HG03159 (cell line): ENCODE measurements around the gene RAB40B.
"Not testable (repeated sequence)": the region's sequence is repeated elsewhere in the genome, so short reads cannot be mapped to it uniquely, and the experiment has no call there.

Experiments used
- ATAC-seq: cut with Tn5 transposase; IDR thresholded peaks from one replicate; pipeline ENCODE4 v1.9.1; 2021; ENCODE audit warnings: mild to moderate bottlenecking, moderate library complexity; ENCODE audit not compliant: unreplicated experiment

RAB40B gene

DNA sequence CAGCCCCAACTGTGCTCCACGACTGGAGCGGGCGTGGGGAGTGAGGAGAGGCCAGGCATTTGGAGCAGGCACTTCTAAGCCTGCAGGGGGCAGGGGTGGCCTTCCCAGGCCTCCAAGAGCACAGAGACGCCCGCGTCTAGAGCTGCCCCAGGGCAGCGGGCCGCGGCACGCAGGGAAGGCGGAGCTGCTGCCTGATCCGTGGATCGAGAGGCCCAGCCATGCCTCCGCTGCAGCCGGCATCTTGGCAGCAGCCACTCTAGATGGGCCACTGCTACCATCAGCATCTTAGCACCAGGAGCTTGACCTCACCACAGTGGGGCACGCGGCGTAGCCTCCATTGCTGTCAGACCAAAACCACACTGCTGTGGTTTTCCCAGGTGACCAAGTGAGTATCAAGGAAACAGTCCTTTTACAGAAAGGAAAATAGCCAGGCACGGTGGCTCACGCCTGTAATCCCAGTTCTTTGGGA is 29.8 kb downstream of the RAB40B start:
- no peak for ATAC-seq

DNA sequence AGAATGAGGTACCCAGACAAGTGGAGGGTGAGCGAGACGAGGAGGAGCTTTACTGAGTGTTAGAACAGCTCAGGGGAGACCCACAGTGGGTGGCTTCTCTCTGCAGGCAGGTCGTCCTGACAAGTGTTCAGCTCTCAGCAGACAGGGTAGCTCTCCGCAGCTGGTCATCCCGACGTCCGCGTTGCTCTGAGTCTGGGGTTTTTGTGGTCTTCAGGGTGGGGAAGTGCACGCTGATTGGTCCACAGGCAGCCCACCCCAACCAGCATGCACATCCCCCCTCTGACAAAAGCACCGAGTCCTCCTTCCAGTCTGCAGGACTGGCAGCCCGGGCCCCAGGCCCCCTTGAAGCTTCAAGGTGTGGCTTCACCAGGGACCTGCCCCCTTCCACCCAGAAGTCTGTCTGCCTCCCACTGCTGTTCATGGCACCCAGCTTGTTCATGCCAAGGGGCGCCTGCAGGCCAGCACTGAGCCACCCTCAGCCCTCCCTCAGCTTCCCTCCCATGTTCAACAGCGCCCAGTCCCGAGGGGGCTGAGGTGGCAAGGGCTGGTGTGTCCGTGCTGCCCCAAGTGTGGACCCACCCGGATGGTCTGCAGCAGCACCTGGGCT is 30.4 kb downstream of the RAB40B start:
- ATAC-seq: no peak

DNA sequence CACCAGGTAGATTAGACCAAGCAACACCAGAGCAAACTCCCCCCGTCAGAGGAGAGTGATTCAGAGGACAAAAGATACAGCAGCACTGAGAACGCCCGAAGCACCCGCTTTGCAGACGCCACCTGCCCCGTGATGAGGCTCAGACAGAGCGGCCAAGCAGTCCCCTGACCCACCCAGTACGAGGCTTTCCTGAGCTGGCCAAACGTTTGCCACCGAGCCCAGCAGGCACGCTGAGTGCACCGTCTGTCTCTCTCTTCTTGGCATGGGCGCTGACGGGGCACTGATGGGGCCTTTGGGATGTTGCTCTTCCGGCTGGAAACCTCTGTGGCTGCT is 30.9 kb downstream of the RAB40B start:
- ATAC-seq: no peak

DNA sequence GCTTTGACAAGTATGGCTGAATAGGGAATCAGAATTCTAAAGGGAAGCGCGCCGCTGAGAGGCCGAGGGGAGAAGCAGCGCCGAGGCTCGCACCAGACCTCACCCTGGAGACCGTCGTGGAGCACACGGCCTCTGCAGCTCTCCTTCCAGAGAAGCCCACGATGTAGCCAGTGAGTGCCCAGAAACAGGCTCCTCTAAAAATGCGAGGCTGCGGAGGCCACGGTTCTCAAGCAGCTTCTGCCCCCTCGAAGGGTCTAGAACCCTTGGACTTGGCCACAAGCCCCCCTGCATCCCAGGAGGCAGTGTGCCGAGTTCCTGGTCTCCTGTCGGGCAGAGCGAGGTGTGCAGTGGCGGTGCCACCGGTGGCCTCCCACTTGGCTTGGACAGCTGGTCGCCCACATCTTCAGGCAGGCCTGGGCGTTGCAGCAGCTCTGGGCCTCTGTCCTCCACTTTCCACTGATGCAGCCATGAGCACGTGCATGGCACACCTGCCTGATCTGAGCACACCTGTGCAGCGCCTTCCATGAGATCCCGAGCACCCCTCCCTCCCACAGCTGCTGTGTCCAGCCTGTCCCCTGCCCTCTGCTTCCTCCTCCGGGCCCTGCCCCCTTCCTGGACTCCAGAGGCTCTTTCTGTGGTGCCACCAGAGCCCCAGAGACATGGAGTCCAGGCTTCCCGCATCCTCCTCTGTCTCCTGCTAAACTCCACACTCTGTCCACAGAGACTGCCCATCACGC is 31.4 kb downstream of the RAB40B start:
- ATAC-seq: no peak

DNA sequence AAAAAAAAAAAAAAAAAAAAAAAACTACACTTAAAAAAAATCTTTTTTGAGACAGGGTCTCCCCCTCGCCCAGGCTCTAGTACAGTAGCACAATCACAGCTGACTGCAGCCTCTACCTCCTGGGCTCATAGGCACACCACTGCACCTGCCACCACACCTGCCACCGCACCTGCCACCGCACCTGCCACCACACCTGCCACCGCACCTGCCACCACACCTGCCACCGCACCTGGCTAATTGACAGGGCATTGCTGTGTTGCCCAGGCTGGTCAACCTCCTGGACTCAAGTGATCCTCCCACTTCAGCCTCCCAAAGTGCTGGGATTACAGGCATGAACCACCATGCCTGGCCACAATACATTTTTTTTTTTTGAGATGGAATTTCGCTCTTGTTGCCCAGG is 32.6 kb downstream of the RAB40B start:
- no peak for ATAC-seq

DNA sequence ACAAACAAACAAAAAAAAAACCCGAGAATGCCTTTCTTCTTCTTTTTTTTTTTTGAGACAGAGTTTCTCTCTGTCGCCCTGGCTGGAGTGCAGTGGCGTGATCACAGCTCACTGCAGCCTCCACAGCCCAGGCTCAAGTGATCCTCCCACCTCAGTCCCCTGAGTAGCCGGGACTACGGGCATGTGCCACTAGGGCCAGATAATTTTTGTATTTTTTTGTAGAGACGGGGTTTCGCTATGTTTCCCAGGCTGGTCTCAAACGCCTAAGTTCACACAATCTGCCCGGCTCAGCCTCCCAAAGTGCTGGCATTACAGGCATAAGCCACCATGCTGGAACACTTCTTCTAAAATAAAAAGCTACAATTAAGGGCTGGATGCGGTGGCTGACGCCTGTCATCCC is 33.3 kb downstream of the RAB40B start:
- no peak for ATAC-seq

DNA sequence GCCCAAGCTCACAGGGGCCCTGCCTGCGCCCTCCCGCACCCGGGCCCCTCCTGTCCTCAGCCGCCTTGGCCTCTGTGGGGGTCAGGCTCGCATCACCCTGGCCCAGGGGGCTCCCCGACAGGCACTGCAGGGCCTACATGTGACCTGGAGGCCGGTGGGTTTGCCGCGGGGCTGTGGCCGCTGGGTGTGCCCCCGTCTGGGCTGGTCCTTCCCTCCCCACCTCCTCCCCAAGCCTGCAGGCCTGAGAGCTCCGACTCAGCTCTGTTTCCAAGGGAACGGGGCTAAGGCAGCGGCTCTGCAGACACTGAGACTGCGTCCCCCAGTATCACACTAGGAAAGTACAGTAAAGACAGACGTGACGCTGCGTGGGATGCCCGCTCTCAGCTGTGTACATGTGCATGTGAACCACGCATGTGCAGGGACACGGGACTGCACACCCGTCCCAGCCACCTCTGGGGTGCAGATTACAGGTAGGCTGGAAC is 33.8 kb downstream of the RAB40B start:
- ATAC-seq: no peak

DNA sequence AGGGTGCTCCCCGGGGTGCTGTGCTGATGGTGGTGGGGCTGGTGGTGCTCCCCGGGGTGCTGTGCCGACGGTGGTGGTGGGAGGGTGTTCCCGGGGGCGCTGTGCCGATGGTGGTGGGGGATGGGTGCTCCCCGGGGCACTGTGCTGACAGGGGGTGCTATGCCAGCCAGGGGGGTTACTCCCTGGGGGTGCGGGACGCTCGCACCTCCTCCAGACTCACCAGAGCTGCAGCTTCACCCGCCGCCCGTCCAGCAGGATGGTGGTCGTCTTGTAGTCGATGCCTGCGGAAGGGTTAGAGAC is 34.3 kb downstream of the RAB40B start:
- ATAC-seq: no peak

DNA sequence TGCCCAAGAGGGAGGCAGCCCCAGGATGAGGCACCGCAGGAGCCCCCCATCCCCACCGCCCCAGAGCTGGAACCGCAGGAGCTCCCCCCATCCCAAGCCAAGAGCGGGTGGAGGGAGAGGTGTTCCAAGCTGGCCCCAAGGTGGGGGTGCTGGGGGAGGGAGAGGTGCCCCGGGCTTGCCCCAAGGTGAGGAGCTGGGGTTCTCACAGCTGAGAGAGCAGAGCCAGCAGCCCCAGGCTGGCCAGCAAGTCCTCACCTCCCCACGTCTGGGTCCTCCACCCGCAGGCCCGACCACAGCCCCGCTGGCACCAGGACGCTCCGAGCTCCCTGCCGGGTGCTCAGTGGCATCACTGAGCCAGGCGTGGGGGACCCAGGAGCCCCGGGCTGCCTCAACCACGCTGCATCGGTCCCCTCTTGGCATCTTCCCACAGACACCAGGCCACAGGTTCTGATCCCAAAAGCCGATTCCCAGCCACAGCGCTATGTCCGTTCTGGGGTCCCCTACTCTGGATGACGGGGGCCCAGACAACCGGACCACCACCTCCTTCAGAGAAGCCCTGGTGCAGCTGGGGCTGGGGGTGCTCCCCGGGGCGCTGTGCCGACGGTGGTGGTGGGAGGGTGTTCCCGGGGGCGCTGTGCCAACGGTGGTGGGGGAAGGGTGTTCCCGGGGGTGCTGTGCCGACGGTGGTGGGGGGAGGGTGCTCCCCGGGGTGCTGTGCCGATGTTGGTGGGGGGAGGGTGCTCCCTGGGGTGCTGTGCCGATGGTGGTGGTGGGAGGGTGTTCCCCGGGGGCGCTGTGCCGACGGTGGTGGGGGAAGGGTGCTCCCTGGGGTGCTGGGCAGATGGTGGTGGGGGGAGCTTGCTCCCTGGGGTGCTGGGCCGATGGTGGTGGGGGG is 34.9 kb downstream of the RAB40B start:
- no peak for ATAC-seq

DNA sequence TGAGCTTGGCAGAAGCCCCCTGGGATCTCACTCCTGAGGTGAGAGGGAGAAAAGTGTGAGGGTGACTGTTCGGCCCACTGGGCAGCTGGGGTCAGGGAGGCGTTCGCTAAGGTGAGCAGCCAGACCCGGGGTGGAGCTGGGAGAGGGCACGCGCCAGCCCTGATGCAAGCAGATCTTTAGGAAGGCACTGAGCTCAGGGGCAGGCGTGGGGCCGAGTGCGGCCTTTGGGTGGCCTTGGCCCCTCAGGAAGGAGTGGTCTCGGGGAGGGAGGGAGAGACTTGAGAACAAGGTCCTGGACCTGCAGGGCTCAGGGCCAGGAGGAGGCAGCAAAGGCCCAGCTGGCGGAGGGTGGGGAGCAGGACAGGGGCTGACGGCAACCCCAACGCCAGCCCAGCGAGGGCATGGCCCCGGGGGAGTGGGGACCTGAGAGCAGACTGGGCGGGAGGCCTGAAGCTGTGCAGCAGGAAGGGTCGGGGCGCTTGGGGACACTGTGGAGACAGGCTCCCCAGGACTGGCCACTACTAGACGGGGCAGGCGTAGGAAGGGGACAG is 35.7 kb downstream of the RAB40B start:
- ATAC-seq: no peak

DNA sequence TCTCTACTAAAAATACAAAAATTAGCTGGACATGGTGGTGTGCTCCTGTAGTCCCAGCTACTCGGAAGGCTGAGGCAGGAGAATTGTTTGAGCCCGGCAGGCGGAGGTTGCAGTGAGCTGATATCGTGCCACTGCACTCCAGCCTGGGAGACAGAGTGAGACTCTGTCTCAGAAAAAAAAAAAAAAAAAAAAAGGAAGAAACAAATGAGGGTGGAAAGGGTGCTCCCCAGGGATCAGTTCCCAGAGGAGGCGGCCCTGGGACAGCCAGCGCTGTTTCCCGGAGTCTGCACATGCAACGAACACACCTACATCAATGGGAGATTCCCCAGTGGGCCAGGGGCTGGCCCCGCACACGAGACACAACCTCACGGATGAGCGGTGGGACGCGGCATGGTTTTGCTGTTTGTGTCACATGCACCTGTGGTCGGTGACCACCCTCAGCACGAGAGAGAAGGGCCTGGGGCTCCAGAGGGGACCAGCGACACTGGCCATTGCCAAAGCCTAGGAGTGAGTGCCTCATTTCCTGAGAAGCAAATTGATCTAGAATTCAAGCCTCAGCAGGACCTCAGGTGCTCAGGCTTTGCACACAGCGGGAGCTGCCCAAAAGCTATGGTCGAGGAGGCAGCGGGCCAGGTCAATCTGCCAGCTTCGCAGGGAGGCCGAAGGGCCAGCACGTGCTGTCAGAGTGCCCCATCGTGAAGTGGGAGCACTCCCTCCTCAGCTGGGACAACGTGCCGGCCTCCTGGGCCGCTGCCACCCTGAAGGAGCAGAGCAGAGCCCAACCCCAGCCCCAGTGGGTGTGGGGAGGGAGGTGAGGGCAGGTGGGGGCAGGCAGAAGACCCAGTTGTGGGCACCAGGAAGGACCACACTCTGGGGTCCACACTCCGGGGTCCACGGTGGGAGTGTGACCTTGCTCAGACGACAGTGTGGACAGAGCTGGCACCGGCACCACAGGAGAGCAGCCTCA is 36.5 kb downstream of the RAB40B start:
- ATAC-seq: no peak

DNA sequence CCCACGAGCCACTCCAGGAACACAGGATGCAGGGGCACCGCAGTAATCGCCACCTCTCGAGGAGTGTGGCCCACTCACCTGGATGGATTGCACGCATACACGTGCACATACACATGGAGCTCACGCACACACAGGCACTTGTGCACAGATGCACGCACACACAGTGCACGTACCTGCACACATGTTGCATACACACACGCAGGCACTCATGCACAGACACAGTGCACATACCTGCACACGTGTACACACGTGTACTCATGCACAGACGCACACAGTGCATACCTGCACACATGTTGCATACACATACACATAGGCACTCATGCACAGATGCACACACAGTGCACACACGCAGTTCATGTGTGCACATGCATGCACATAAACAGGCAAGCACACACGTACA is 38.6 kb downstream of the RAB40B start:
- no peak for ATAC-seq

DNA sequence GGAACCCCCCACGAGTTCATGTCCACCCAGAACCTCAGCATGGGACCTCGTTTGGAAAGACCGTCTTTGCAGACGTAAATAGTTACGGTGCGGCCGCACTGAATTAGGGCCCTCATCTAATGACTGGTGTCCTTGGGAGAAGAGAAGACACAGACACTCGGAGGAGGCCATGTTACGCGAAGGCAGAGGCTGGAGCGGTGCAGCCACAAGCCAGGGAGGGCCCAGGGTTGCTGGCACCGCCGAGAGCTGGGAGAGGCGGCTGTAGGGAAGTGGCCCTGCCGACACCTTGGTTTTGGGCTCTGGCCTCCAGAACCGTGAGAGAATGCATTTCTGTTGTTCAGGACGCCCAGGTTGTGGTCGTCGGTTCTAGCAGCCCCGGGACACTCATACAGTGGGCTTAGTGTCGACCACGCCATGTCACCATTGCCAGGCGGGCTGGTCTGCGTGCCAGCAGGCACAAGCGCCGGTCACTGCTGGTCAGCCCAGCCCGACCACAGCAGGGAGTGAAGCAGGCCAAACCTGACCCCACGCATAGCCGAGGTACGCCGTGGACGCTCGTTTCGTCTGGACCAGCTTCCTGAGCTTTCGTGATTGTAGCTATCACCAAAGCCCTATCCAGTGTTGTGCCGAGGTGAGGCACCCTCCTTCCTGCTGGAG is 39.6 kb downstream of the RAB40B start:
- ATAC-seq: no peak

DNA sequence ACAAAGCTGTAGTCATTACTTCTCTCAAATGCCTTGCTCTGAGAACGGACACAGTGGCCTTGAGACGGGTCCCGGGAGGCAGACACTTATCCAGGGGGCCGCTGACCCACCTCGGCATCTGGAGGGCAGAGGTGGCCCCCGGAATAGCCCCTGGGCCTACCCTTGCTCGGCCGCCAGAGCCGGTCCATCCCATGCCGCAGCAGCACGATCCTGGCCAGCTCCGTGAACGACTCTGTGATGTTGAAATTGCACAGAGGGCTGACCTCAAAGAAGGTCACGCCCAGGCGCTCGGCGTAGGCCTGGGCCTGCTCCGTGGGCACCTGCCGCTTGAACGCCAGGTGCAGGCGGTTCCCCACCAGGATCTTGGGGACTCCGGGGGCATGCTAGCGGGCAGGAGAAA is 40.2 kb downstream of the RAB40B start:
- ATAC-seq: no peak

DNA sequence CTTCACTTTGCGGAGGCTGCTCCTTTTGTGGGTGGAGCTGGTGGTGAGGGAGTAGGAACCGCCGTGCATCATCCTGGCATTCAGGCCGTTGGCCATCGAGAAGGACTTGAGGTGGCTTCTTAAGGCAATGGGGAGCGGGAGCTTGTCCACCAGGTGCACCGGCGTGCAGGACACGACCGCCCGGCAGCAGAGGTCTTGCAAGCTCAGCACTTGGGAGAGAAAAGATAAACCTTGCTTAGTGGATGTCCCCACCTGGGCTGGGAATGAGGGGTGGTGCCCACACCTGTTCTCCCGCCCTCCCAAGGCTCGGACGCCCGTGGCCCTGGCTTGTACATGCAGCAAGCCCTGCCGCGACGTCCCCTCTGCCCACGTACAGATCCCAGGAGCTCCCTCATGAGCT is 40.6 kb downstream of the RAB40B start:
- no peak for ATAC-seq

DNA sequence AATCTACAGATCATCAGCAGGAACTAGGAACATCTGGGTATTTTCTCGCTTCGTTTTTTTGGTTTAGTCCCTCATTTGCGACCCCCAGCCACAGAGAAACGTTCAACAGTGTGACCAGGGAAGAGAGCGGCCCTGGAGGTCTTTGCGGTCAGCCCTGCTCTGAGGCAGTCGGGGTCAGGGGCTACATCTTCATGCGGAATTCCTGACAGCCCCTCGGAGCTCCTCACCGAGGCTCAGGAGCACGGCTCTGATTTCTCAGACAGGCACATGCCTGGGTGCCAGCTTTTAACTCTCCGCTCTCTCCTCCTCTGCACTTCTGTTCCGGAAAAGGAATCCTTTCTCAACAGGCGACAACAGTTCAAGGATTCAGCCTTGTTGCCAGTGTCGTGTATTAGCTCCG is 42.2 kb downstream of the RAB40B start:
- no peak for ATAC-seq

DNA sequence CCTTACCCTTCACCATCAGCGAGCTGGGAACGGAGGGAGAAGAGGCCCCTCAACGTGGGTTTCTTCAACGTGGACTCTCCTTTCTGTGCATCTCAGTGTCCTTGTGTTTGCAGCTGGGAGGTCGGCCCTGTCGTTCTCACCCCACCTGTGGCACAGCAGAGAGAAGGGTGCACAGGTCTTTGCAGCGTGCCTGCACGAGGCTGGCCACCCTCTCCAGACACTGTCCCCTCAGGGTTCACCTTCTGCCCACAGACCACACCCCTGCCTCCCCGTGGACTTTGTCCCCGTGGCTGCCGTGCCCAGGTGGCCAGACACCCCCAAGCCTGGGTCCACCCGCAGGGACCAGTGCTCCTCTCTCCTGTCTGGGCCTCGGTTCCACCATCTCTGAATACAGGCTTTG is 43.0 kb downstream of the RAB40B start:
- ATAC-seq: no peak

DNA sequence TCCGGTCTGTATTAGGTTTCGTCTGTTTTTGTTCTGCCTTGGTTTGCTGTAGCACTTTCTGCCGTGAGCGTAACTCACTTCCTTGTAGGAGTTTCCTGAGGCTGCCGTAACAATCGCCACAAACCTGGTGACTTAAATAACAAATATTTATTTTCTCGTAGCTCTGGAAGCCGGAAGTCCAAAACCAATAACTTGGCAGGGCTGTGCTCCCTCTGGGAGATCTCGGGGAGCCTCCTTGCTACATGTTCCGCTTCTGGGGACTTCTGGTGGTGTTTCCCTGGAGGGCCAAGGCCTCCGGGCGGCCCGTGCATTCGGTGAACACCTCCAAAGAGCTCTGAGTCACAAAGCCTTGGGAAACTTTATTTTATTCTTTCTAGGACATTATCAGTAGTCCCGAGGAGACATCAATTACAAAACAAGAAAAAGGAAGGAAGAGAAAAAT is 43.4 kb downstream of the RAB40B start:
- ATAC-seq: no peak

DNA sequence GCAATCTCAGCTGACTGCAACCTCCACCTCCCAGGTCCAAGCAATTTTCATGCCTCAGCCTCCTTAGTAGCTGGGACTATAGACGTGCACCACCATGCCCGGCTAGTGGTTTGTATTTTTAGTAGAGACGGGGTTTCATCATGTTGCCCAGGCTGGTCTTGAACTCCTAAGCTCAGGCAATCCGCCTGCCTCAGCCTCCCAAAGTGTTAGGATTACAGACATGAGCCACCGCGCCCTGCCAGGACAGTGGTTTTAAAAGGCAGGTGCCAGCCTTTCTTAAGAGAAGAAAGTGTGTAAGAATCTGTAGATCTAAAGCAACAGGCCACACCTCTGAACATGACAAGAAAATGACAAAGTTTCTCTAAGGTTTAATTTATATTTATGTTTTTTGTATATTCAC is 43.9 kb downstream of the RAB40B start:
- ATAC-seq: not testable (repeated sequence)
